OCI-LY7 (cell line): ENCODE results near the gene SPECC1.

Source experiments
- EZH2phosphoT487 ChIP-seq: fragments of 200-600 bp; sonication (generic); IDR thresholded peaks from 2 replicates; pipeline ENCODE4 v1.6.1; 2018; ENCODE audit warnings: low read depth, borderline replicate concordance, mild to moderate bottlenecking, mixed run types, antibody characterized with exemption, low read length, moderate library complexity, mixed read lengths
- TF ChIP-seq, protein P1 (sequence below): fragments of 200-600 bp; sonication (generic); conservative IDR thresholded peaks from 2 replicates; pipeline ENCODE4 v1.5.1; 2014; ENCODE audit warnings: mild to moderate bottlenecking, antibody characterized with exemption, low read length, moderate library complexity, mixed read lengths

DNA sequence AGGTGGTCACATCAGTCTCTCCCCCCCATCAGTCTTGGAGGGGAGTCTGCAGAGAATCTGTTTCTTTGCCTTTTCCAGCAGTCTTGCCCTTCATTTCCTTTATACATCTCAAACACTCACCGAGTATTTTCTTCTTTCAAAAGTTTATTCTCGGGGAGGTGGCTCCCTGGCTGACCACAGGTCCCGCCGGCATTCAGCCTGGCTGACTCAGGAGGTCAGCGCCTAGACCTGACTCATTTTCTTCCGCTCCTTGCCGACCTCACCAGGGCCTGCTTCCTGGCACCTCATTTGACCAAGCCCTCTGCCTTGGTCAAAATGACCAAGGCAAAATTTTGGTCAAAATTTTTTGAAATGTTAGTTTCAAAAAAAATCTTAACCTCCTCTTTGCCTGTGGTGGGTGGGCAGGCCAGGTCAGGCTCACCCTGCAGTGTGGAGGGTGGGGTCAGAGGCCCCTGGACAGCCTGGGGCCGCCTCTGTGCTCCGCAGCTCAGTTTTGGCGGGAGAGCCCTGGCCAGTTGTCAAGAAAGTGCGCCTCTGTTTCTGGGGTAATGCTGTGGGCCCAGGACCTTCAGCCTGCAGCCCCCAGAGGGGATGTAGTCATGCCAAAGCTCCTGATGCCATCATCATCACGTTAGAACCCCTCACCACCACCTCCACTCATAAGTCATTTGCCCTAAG, 165.6 kb downstream of the SPECC1 start:
- TF ChIP-seq, protein P1, sequence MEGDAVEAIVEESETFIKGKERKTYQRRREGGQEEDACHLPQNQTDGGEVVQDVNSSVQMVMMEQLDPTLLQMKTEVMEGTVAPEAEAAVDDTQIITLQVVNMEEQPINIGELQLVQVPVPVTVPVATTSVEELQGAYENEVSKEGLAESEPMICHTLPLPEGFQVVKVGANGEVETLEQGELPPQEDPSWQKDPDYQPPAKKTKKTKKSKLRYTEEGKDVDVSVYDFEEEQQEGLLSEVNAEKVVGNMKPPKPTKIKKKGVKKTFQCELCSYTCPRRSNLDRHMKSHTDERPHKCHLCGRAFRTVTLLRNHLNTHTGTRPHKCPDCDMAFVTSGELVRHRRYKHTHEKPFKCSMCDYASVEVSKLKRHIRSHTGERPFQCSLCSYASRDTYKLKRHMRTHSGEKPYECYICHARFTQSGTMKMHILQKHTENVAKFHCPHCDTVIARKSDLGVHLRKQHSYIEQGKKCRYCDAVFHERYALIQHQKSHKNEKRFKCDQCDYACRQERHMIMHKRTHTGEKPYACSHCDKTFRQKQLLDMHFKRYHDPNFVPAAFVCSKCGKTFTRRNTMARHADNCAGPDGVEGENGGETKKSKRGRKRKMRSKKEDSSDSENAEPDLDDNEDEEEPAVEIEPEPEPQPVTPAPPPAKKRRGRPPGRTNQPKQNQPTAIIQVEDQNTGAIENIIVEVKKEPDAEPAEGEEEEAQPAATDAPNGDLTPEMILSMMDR, result no peak
- TF ChIP-seq EZH2phosphoT487, result no peak
